SK-N-SH treated with all-trans-retinoic acid at 6 μM for 48 hours (cell line): Measurements from ENCODE around the gene SUGP2.

Experiments used
- BACH2 ChIP-seq: fragments of 250-450 bp; sonication (Bioruptor Pico); IDR thresholded peaks from 2 replicates; pipeline ENCODE4 v1.9.0; 2021; ENCODE audit warnings: mild to moderate bottlenecking, borderline replicate concordance
- CREB5 ChIP-seq: fragments of 250-450 bp; sonication (Bioruptor Pico); IDR thresholded peaks from 2 replicates; pipeline ENCODE4 v1.5.1; 2020; ENCODE audit warnings: low read depth, mild to moderate bottlenecking, moderate library complexity
- CSDC2 ChIP-seq: fragments of 250-450 bp; sonication (Bioruptor Pico); IDR thresholded peaks from 2 replicates; pipeline ENCODE4 v1.5.0; 2020; ENCODE audit warnings: mild to moderate bottlenecking, moderate library complexity
- OSR1 ChIP-seq: fragments of 250-450 bp; sonication (Bioruptor Pico); IDR thresholded peaks from 2 replicates; pipeline ENCODE4 v1.8.0; 2022; ENCODE audit warnings: moderate library complexity, mild to moderate bottlenecking, inconsistent platforms
- ZFP3 ChIP-seq: fragments of 250-450 bp; sonication (Bioruptor Pico); IDR thresholded peaks from 2 replicates; pipeline ENCODE4 v1.5.0; 2020; ENCODE audit warnings: mild to moderate bottlenecking, moderate library complexity
- ZFP30 ChIP-seq: fragments of 450-650 bp; formaldehyde crosslinking; IDR thresholded peaks from 2 replicates; pipeline ENCODE4 v1.5.0; 2022; ENCODE audit warnings: mild to moderate bottlenecking, moderate library complexity
- ZNF8 ChIP-seq: fragments of 450-650 bp; formaldehyde crosslinking; IDR thresholded peaks from 2 replicates; pipeline ENCODE4 v1.5.0; 2020; ENCODE audit warnings: mild to moderate bottlenecking, moderate library complexity

- TF ChIP-seq CSDC2, result no peak
- no peak for TF ChIP-seq BACH2 (CRISPR knock-in tag)
- no peak for TF ChIP-seq ZFP3 (CRISPR knock-in tag)
- no peak for TF ChIP-seq CREB5 (CRISPR knock-in tag)
- no peak for TF ChIP-seq OSR1 (CRISPR knock-in tag)
- no peak for TF ChIP-seq ZNF8 (CRISPR knock-in tag)
- no peak for TF ChIP-seq ZFP30 (CRISPR knock-in tag)
Measured at GRCh38 chr19:18967358-18968146, 65.8 kb downstream of the SUGP2 start.
